Measurements from ENCODE around the gene ADRB2. TPM values are rescaled to one million over a fixed set of nuclear protein-coding genes. Genes with fewer than 3 reads are reported as not detected.

The ADRB2 gene
- total RNA-seq, 1 experiment from 2014 or later, result 0.37 TPM

- no peak for DNase-seq (ENCODE audit: low spot score)
Observed at GRCh38 chr5:148831590-148832565, 5.5 kb downstream of the ADRB2 start.

- no peak for DNase-seq (ENCODE audit: low spot score)
Observed at GRCh38 chr5:148833122-148833521, 6.7 kb downstream of the ADRB2 start.

- no peak for DNase-seq (ENCODE audit: low spot score)
Observed at GRCh38 chr5:148833925-148834324, 7.5 kb downstream of the ADRB2 start.

- DNase-seq (ENCODE audit: low spot score), result no peak
Observed at GRCh38 chr5:148834689-148835088, 8.3 kb downstream of the ADRB2 start.

- no peak for DNase-seq (ENCODE audit: low spot score)
Observed at GRCh38 chr5:148836272-148837250, 10.2 kb downstream of the ADRB2 start.

GRCh38 chr5:148837383-148837782 lies 11.0 kb downstream of the ADRB2 start:
- no peak for DNase-seq (ENCODE audit: low spot score)

- no peak for DNase-seq (ENCODE audit: low spot score)
Observed at GRCh38 chr5:148838357-148838756, 11.9 kb downstream of the ADRB2 start.

- no peak for DNase-seq (ENCODE audit: low spot score)
Observed at GRCh38 chr5:148839960-148840359, 13.5 kb downstream of the ADRB2 start.

GRCh38 chr5:148840531-148840930 lies 14.1 kb downstream of the ADRB2 start:
- DNase-seq (ENCODE audit: low spot score), result no peak

GRCh38 chr5:148841519-148841918 lies 15.1 kb downstream of the ADRB2 start:
- DNase-seq (ENCODE audit: low spot score), result no peak

GRCh38 chr5:148842161-148842560 lies 15.8 kb downstream of the ADRB2 start:
- DNase-seq (ENCODE audit: low spot score), result no peak

GRCh38 chr5:148843510-148844318 lies 17.3 kb downstream of the ADRB2 start:
- no peak for DNase-seq (ENCODE audit: low spot score)

GRCh38 chr5:148844433-148845280 lies 18.2 kb downstream of the ADRB2 start:
- DNase-seq (ENCODE audit: low spot score), result no peak

GRCh38 chr5:148846930-148847329 lies 20.5 kb downstream of the ADRB2 start:
- no peak for DNase-seq (ENCODE audit: low spot score)

- no peak for DNase-seq (ENCODE audit: low spot score)
Observed at GRCh38 chr5:148847456-148847855, 21.0 kb downstream of the ADRB2 start.

GRCh38 chr5:148848393-148849031 lies 22.1 kb downstream of the ADRB2 start:
- DNase-seq (ENCODE audit: low spot score), result no peak

- no peak for DNase-seq (ENCODE audit: low spot score)
Observed at GRCh38 chr5:148849461-148849860, 23.1 kb downstream of the ADRB2 start.

GRCh38 chr5:148850836-148851235 lies 24.4 kb downstream of the ADRB2 start:
- DNase-seq (ENCODE audit: low spot score), result no peak

- DNase-seq (ENCODE audit: low spot score), result no peak
Observed at GRCh38 chr5:148853868-148854267, 27.5 kb downstream of the ADRB2 start.

Data from H4 (cell line).